GM23338 (cell line): ENCODE data around the gene IMMP2L.

Experiments used
- CTCF ChIP-seq, 2 experiments: fragments of 200-600 bp in 1 of 2; sonication (generic) in 1 of 2; conservative IDR thresholded peaks; 2 replicates each; pipeline versions ENCODE4 v1.5.1 to v1.6.1; 2016 to 2017; ENCODE audit warnings: antibody characterized with exemption in 2 of 2, low read depth in 2 of 2, mild to moderate bottlenecking in 2 of 2, moderate library complexity in 1 of 2
- REST ChIP-seq: IDR thresholded peaks from one replicate; pipeline ENCODE4 v1.6.1; 2018; ENCODE audit warnings: antibody characterized with exemption; ENCODE audit not compliant: unreplicated experiment

GRCh38 chr7:110681941-110682340 lies 880.4 kb downstream of the IMMP2L start:
- TF ChIP-seq CTCF (conservative IDR thresholded peaks at IDR 0.05; ENCODE audit: low read depth in 2 of 2), result no peak
- TF ChIP-seq REST, result no peak
